MM.1S (cell line): ENCODE results near the gene DHX15.

Experiments used
- EZH2 ChIP-seq: fragments of 300-600 bp; sonication (generic); optimal IDR thresholded peaks from 2 replicates; pipeline ENCODE3; 2017; ENCODE audit warnings: low read depth, mild to moderate bottlenecking, antibody characterized with exemption, low read length, mixed read lengths
- TF ChIP-seq, protein P1 (sequence below): fragments of 300-600 bp; sonication (generic); IDR thresholded peaks from 2 replicates; pipeline ENCODE4 v1.5.1; 2016; ENCODE audit warnings: antibody characterized with exemption, low read length, mixed read lengths

DNA sequence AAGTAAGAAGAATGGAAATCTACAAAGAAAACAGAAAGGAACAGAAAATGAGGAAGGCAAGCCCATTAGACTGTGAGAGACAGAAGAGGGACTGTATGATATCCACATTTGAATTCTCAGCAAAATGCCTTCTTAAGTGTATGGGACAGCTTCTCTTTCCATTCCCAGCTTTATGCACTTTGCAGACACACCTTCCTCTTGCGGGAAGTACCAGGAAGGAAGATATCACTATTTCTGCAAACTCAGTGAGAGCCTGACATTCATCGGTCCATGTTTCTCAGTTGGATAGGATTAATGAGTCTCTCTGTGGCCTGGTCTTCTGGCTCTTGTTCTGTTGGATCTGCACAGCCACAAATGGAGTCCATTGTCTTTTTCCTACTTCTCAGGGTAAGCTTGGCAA, 31.6 kb upstream of the DHX15 start:
- TF ChIP-seq, protein P1, sequence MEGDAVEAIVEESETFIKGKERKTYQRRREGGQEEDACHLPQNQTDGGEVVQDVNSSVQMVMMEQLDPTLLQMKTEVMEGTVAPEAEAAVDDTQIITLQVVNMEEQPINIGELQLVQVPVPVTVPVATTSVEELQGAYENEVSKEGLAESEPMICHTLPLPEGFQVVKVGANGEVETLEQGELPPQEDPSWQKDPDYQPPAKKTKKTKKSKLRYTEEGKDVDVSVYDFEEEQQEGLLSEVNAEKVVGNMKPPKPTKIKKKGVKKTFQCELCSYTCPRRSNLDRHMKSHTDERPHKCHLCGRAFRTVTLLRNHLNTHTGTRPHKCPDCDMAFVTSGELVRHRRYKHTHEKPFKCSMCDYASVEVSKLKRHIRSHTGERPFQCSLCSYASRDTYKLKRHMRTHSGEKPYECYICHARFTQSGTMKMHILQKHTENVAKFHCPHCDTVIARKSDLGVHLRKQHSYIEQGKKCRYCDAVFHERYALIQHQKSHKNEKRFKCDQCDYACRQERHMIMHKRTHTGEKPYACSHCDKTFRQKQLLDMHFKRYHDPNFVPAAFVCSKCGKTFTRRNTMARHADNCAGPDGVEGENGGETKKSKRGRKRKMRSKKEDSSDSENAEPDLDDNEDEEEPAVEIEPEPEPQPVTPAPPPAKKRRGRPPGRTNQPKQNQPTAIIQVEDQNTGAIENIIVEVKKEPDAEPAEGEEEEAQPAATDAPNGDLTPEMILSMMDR = no peak
- no peak for TF ChIP-seq EZH2
